ENCODE measurements around the gene SLC18A3. TPM values are rescaled to one million over a fixed set of nuclear protein-coding genes. Genes with fewer than 3 reads are reported as not detected.

The SLC18A3 gene
- polyA plus RNA-seq, 1 of the 3 experiments (the other 2 are of a cell fraction): 1.7 TPM

DNA sequence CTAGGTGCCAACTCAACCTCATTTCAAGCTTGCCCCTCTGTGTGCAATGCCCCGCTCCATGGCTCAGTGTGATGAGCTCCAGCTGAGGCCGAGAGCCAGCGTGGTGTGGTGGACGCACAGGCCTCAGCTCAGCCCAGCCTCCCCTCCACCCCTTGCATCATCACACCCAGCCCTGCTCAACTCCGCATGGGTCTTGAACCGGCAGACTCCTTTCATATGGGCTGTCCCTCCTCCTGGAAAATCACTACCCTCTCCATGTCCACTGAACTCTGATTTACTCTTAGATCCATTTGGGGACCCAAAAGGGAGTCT is 16.6 kb upstream of the SLC18A3 start (continued):
- TF ChIP-seq, protein P1, sequence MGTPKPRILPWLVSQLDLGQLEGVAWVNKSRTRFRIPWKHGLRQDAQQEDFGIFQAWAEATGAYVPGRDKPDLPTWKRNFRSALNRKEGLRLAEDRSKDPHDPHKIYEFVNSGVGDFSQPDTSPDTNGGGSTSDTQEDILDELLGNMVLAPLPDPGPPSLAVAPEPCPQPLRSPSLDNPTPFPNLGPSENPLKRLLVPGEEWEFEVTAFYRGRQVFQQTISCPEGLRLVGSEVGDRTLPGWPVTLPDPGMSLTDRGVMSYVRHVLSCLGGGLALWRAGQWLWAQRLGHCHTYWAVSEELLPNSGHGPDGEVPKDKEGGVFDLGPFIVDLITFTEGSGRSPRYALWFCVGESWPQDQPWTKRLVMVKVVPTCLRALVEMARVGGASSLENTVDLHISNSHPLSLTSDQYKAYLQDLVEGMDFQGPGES (IDR thresholded peaks at IDR 0.05; ENCODE audit: low read depth, low read length): no peak
- TF ChIP-seq MEF2A (IDR thresholded peaks at IDR 0.05; ENCODE audit: borderline replicate concordance, low read depth): no peak
- no peak for TF ChIP-seq EP300 (IDR thresholded peaks at IDR 0.05; ENCODE audit: borderline replicate concordance in 1 of 2, low read depth in 1 of 2, low read length in 1 of 2)

DNA sequence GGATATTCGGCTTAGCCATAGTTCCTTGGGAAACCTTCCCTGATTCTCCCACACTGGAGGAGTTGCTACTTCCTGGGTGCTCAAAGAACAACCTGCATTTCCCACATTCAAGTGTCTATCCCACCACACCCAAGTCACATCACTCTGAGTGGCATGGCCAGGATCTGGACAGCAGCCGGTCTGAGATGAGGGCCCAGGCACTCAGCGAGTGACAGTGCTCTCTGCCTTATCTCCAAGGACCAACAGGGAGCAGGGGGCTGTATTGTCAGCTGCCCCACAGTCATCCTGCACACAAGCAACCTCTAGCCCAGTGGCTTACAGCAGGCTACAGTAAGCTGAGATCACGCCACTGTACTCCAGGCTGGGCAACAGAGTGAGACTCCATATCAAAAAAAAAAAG is 16.1 kb upstream of the SLC18A3 start:
- no peaks in the 10 kb centered on the region for H3K9me3 ChIP-seq
- 57% methylated on average over 4 of the region's 4 CpGs for WGBS (ENCODE audit: low lambda C conversion rate)

More for the DNA sequence above, 16.1 kb upstream of the SLC18A3 start:
- Histone ChIP-seq H3F3A (replicated peaks; ENCODE audit: insufficient read depth) (no peaks in the 10 kb centered on the region), H3K4me2 (no peak overlapping the region), H3K4me3 (ENCODE audit: low read depth in 2 of 2, low read length in 1 of 2) (no peak overlapping the region), H3K9ac (no peak overlapping the region), H3K4me1 (ENCODE audit: control insufficient read depth in 1 of 2, insufficient read depth in 2 of 2, low read depth in 1 of 2, low read length in 1 of 2) (peaks cover 0 to 11% of the 10 kb centered on the region in 2 experiments; a peak in 1 of 4 replicates), H3K79me2 (ENCODE audit: insufficient read depth) (no peaks in the 10 kb centered on the region), H2AFZ (ENCODE audit: low read depth) (no peak overlapping the region), H3K27me3 (ENCODE audit: insufficient read depth) (no peaks in the 10 kb centered on the region), H4K20me1 (ENCODE audit: insufficient read depth) (no peaks in the 10 kb centered on the region), H3K9me2 (no peaks in the 10 kb centered on the region), H3K27ac (ENCODE audit: low read depth in 2 of 2, low read length in 1 of 2) (no peak overlapping the region), H3K36me3 (replicated peaks in 1 of 2; ENCODE audit: control insufficient read depth in 1 of 2, insufficient read depth in 2 of 2, low read length in 1 of 2) (no peaks in the 10 kb centered on the region)
- TF ChIP-seq, protein P1 (IDR thresholded peaks at IDR 0.05; ENCODE audit: low read depth, low read length): no peak
- TF ChIP-seq JUND (IDR thresholded peaks at IDR 0.05) (no peak), TAF1 (IDR thresholded peaks at IDR 0.05; ENCODE audit: borderline replicate concordance, low read depth, low read length) (no peak), SMC3 (IDR thresholded peaks at IDR 0.05; ENCODE audit: low read depth, low read length) (no peak), SIN3A (IDR thresholded peaks at IDR 0.05; ENCODE audit: borderline replicate concordance, low read depth, low read length) (no peak), MXI1 (IDR thresholded peaks at IDR 0.05; ENCODE audit: low read depth, low read length) (no peak), YY1 (IDR thresholded peaks at IDR 0.05; ENCODE audit: low read depth) (no peak), POLR2AphosphoS5 (IDR thresholded peaks at IDR 0.05; ENCODE audit: low read depth, low read length) (no peak), FOXM1 (IDR thresholded peaks at IDR 0.05; ENCODE audit: low read depth) (no peak), TEAD4 (IDR thresholded peaks at IDR 0.05; ENCODE audit: borderline replicate concordance, insufficient read depth) (no peak), GATA2 (CRISPR knock-in tag; IDR thresholded peaks at IDR 0.05) (no peak), ELF1 (IDR thresholded peaks at IDR 0.05) (no peak)
- TF ChIP-seq, protein P2, sequence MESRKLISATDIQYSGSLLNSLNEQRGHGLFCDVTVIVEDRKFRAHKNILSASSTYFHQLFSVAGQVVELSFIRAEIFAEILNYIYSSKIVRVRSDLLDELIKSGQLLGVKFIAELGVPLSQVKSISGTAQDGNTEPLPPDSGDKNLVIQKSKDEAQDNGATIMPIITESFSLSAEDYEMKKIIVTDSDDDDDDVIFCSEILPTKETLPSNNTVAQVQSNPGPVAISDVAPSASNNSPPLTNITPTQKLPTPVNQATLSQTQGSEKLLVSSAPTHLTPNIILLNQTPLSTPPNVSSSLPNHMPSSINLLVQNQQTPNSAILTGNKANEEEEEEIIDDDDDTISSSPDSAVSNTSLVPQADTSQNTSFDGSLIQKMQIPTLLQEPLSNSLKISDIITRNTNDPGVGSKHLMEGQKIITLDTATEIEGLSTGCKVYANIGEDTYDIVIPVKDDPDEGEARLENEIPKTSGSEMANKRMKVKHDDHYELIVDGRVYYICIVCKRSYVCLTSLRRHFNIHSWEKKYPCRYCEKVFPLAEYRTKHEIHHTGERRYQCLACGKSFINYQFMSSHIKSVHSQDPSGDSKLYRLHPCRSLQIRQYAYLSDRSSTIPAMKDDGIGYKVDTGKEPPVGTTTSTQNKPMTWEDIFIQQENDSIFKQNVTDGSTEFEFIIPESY (IDR thresholded peaks at IDR 0.05; ENCODE audit: borderline replicate concordance, low read depth): no peak
- TF ChIP-seq, protein P3, sequence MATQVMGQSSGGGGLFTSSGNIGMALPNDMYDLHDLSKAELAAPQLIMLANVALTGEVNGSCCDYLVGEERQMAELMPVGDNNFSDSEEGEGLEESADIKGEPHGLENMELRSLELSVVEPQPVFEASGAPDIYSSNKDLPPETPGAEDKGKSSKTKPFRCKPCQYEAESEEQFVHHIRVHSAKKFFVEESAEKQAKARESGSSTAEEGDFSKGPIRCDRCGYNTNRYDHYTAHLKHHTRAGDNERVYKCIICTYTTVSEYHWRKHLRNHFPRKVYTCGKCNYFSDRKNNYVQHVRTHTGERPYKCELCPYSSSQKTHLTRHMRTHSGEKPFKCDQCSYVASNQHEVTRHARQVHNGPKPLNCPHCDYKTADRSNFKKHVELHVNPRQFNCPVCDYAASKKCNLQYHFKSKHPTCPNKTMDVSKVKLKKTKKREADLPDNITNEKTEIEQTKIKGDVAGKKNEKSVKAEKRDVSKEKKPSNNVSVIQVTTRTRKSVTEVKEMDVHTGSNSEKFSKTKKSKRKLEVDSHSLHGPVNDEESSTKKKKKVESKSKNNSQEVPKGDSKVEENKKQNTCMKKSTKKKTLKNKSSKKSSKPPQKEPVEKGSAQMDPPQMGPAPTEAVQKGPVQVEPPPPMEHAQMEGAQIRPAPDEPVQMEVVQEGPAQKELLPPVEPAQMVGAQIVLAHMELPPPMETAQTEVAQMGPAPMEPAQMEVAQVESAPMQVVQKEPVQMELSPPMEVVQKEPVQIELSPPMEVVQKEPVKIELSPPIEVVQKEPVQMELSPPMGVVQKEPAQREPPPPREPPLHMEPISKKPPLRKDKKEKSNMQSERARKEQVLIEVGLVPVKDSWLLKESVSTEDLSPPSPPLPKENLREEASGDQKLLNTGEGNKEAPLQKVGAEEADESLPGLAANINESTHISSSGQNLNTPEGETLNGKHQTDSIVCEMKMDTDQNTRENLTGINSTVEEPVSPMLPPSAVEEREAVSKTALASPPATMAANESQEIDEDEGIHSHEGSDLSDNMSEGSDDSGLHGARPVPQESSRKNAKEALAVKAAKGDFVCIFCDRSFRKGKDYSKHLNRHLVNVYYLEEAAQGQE (IDR thresholded peaks at IDR 0.05; ENCODE audit: low read depth, low read length): no peak
- ChIA-PET CTCF (interaction anchor here (0.6 to 4.0 kb wide), 36 partner anchors 8 to 936 kb away, joined by 3 to 36 read pairs (median 4); partner anchors contain the start of gene OGDHL), POLR2A (interaction anchor here (2.5 kb wide), 1 partner anchor 16 kb away, joined by 7 read pairs; the partner anchor contains the start of gene SLC18A3)
- DNase-seq: no peak
